Panc1 (cell line): ENCODE results near the gene UNC13B. TPM values are rescaled to one million over a fixed set of nuclear protein-coding genes. Genes with fewer than 3 reads are reported as not detected.

Source experiments
- ATAC-seq: fragments of 200-7000 bp; cut with Tn5 transposase; 2 replicates; pipeline ENCODE4 v1.9.1; 2020; ENCODE audit warnings: mild to moderate bottlenecking, moderate library complexity
- BruUV-seq: library from RNA; stranded (reverse); fragments of 400-500 nt; replicated peaks from 2 replicates; lab custom pipeline; 2021; lab: Mats Ljungman, UMichigan
- CTCF ChIA-PET: fragments of 300-600 bp; sonication (Branson Sonifier 250); formaldehyde crosslinking; loops from one replicate; lab custom pipeline; 2022; ENCODE audit warnings: antibody characterized with exemption; lab: Charles Lee
- POLR2A ChIA-PET: fragments of 300-600 bp; sonication (Branson Sonifier 250); formaldehyde crosslinking; loops from one replicate; lab custom pipeline; 2022; ENCODE audit warnings: antibody characterized with exemption; lab: Charles Lee
- DNase-seq: peaks from one replicate; pipeline ENCODE4 v3.0.0-alpha.2; 2010; ENCODE audit warnings: low read depth, low spot score
- H3K27ac ChIP-seq: 2 replicates; pipeline ENCODE4 v1.5.1; 2011; ENCODE audit warnings: mild to moderate bottlenecking, low read length, inconsistent platforms
- H3K27me3 ChIP-seq: fragments of 200-500 bp; sonication (Bioruptor generic); 2 replicates; pipeline ENCODE4 v1.6.0; 2014; ENCODE audit warnings: low read length, inconsistent platforms; ENCODE audit not compliant: control insufficient read depth, insufficient read depth
- H3K36me3 ChIP-seq: fragments of 200-500 bp; sonication (Bioruptor generic); 2 replicates; pipeline ENCODE4 v1.5.1; 2014; ENCODE audit warnings: inconsistent platforms, mild to moderate bottlenecking, low read length, moderate library complexity; ENCODE audit not compliant: control insufficient read depth, insufficient read depth
- H3K4me1 ChIP-seq: 2 replicates; pipeline ENCODE4 v1.5.1; 2011; ENCODE audit warnings: inconsistent platforms, mild to moderate bottlenecking, low read length, moderate library complexity; ENCODE audit not compliant: control insufficient read depth, insufficient read depth
- H3K4me3 ChIP-seq, 2 experiments: 2 replicates each; pipeline ENCODE4 v1.5.1; 2011 to 2012; ENCODE audit warnings: low read depth in 2 of 2, low read length in 2 of 2, mild to moderate bottlenecking in 2 of 2, inconsistent platforms in 1 of 2, moderate library complexity in 1 of 2
- H3K9me3 ChIP-seq: fragments of 200-500 bp; sonication (Bioruptor generic); 2 replicates; pipeline ENCODE4 v1.5.1; 2014; ENCODE audit warnings: low read depth, mild to moderate bottlenecking, inconsistent platforms, low read length, moderate library complexity; ENCODE audit not compliant: control insufficient read depth, insufficient read depth
- POLR2AphosphoS5 ChIP-seq: IDR thresholded peaks from 2 replicates; pipeline ENCODE4 v1.6.1; 2012; ENCODE audit warnings: mild to moderate bottlenecking, low read depth, low read length, moderate library complexity
- SIN3A ChIP-seq: IDR thresholded peaks from 2 replicates; pipeline ENCODE4 v1.6.1; 2012; ENCODE audit warnings: low read depth, mild to moderate bottlenecking, low read length, moderate library complexity, borderline replicate concordance; ENCODE audit not compliant: insufficient read depth
- TCF7L2 ChIP-seq: IDR thresholded peaks from 2 replicates; pipeline ENCODE4 v1.6.1; 2011; ENCODE audit warnings: mild to moderate bottlenecking, low read depth, low read length, inconsistent platforms
- in situ Hi-C: cut with HindIII; loops from 2 replicates; pipeline ENCODE4 v1.10.0; 2016; ENCODE audit warnings: low sequenced_read_pairs, low pct_unique_long_range_greater_than_20kb
- intact Hi-C: fragments of 100-400 bp; cut with micrococcal nuclease; formaldehyde crosslinking; loops from one replicate; pipeline ENCODE4 v1.10.0; 2022; ENCODE audit not compliant: unreplicated experiment
- total RNA-seq: library from RNA; stranded (reverse); gene quantifications from one replicate; pipeline ENCODE4 v1.2.1, GENCODE V29; 2021; ENCODE audit not compliant: unreplicated experiment
- TF ChIP-seq, protein P1 (sequence below), 2 experiments: IDR thresholded peaks; 2 replicates each; pipeline ENCODE4 v1.6.1; 2011 to 2012; ENCODE audit warnings: low read depth in 2 of 2, control low read depth in 1 of 2, low read length in 1 of 2, mild to moderate bottlenecking in 1 of 2, moderate library complexity in 1 of 2; ENCODE audit not compliant: insufficient read depth in 1 of 2
- TF ChIP-seq, protein P2 (sequence below): fragments of 450-650 bp; IDR thresholded peaks from 2 replicates; pipeline ENCODE4 v1.5.1; 2017; ENCODE audit warnings: mild to moderate bottlenecking

The UNC13B gene
- total RNA-seq, 1 experiment from 2014 or later, result 35.2 TPM

DNA sequence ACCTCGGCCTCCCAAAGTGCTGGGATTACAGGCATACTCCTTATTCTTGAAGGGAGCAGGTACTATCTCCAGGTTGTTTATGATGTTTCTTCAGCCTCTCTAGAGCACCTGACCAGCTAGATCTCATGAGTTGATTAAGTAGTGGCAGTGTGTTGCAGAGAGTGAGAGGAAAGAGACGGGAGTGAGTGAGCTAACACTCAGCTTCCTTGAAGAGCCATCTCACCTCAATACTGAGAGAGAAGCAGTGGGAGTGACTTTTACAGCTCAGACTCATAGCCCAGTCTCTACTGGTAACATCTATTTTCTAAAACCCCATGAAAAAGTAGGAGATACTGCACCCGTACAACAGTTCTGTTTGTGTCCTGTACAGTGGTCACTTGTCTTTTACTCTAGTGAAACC is 284.2 kb downstream of the UNC13B start:
- H3K4me3 ChIP-seq, result no peak overlapping the region
- ATAC-seq (no peak), DNase-seq (no peak)
- no TSS peak for BruUV-seq
- TF ChIP-seq SIN3A (no peak), TCF7L2 (no peak), POLR2AphosphoS5 (no peak)
- TF ChIP-seq, protein P1, sequence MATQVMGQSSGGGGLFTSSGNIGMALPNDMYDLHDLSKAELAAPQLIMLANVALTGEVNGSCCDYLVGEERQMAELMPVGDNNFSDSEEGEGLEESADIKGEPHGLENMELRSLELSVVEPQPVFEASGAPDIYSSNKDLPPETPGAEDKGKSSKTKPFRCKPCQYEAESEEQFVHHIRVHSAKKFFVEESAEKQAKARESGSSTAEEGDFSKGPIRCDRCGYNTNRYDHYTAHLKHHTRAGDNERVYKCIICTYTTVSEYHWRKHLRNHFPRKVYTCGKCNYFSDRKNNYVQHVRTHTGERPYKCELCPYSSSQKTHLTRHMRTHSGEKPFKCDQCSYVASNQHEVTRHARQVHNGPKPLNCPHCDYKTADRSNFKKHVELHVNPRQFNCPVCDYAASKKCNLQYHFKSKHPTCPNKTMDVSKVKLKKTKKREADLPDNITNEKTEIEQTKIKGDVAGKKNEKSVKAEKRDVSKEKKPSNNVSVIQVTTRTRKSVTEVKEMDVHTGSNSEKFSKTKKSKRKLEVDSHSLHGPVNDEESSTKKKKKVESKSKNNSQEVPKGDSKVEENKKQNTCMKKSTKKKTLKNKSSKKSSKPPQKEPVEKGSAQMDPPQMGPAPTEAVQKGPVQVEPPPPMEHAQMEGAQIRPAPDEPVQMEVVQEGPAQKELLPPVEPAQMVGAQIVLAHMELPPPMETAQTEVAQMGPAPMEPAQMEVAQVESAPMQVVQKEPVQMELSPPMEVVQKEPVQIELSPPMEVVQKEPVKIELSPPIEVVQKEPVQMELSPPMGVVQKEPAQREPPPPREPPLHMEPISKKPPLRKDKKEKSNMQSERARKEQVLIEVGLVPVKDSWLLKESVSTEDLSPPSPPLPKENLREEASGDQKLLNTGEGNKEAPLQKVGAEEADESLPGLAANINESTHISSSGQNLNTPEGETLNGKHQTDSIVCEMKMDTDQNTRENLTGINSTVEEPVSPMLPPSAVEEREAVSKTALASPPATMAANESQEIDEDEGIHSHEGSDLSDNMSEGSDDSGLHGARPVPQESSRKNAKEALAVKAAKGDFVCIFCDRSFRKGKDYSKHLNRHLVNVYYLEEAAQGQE (IDR thresholded peaks at IDR 0.05; ENCODE audit: insufficient read depth in 1 of 2, low read depth in 2 of 2, low read length in 1 of 2), result no peak
- in situ Hi-C loops, result no loop called here
- no peaks in the 10 kb centered on the region for H3K36me3 ChIP-seq
- ChIA-PET POLR2A (no interaction called here), CTCF (interaction anchor here (0.6 kb wide), 1 partner anchor 165 kb away, joined by 4 read pairs; no protein-coding TSS in a partner anchor)
- H3K27ac ChIP-seq, result no peak overlapping the region
- H3K9me3 ChIP-seq, result no peaks in the 10 kb centered on the region
- no peaks in the 10 kb centered on the region for H3K4me1 ChIP-seq
- intact Hi-C loops, result no loop called here
- peaks cover 20% of the 10 kb centered on the region for H3K27me3 ChIP-seq

DNA sequence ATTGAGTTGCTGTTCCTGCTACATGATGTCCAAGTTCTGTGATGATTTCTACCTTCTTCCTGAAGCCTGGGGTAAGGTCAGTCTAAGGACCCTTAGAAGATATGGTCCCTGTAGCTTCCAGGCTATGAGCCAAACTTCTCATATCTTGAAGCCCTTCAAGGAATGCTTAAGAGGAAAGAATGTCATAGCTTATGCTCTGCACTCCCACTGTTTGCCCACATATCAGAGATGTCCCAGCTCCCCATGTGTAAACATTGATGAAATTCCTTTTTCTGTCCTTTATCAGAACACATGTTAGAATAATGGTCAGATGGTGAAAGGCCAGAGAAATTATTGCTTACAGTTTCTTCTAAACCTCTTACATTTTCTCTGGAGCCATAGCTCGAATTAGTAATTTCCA is 286.7 kb downstream of the UNC13B start:
- H3K27me3 ChIP-seq, result peaks cover 23% of the 10 kb centered on the region

More for the DNA sequence above, 286.7 kb downstream of the UNC13B start:
- intact Hi-C loops, result no loop called here
- Histone ChIP-seq H3K4me3 (no peak overlapping the region), H3K27ac (no peak overlapping the region), H3K4me1 (no peaks in the 10 kb centered on the region), H3K9me3 (no peaks in the 10 kb centered on the region), H3K36me3 (no peaks in the 10 kb centered on the region)
- BruUV-seq, result no TSS peak
- CTCF ChIA-PET, result no interaction called here
- TF ChIP-seq TCF7L2, result no peak
- no peak for TF ChIP-seq SIN3A
- TF ChIP-seq, protein P1 (IDR thresholded peaks at IDR 0.05; ENCODE audit: insufficient read depth in 1 of 2, low read depth in 2 of 2, low read length in 1 of 2), result no peak
- TF ChIP-seq POLR2AphosphoS5, result no peak
- TF ChIP-seq, protein P2, sequence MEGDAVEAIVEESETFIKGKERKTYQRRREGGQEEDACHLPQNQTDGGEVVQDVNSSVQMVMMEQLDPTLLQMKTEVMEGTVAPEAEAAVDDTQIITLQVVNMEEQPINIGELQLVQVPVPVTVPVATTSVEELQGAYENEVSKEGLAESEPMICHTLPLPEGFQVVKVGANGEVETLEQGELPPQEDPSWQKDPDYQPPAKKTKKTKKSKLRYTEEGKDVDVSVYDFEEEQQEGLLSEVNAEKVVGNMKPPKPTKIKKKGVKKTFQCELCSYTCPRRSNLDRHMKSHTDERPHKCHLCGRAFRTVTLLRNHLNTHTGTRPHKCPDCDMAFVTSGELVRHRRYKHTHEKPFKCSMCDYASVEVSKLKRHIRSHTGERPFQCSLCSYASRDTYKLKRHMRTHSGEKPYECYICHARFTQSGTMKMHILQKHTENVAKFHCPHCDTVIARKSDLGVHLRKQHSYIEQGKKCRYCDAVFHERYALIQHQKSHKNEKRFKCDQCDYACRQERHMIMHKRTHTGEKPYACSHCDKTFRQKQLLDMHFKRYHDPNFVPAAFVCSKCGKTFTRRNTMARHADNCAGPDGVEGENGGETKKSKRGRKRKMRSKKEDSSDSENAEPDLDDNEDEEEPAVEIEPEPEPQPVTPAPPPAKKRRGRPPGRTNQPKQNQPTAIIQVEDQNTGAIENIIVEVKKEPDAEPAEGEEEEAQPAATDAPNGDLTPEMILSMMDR, result no peak
- ATAC-seq (no peak), DNase-seq (no peak)
- POLR2A ChIA-PET, result no interaction called here
- in situ Hi-C loops, result no loop called here
